HG02798 (cell line): ENCODE results near the gene HEXD.

Source experiments
- ATAC-seq: cut with Tn5 transposase; IDR thresholded peaks from one replicate; pipeline ENCODE4 v1.9.1; 2021; ENCODE audit warnings: mild to moderate bottlenecking; ENCODE audit not compliant: unreplicated experiment, poor library complexity

Gene HEXD

DNA sequence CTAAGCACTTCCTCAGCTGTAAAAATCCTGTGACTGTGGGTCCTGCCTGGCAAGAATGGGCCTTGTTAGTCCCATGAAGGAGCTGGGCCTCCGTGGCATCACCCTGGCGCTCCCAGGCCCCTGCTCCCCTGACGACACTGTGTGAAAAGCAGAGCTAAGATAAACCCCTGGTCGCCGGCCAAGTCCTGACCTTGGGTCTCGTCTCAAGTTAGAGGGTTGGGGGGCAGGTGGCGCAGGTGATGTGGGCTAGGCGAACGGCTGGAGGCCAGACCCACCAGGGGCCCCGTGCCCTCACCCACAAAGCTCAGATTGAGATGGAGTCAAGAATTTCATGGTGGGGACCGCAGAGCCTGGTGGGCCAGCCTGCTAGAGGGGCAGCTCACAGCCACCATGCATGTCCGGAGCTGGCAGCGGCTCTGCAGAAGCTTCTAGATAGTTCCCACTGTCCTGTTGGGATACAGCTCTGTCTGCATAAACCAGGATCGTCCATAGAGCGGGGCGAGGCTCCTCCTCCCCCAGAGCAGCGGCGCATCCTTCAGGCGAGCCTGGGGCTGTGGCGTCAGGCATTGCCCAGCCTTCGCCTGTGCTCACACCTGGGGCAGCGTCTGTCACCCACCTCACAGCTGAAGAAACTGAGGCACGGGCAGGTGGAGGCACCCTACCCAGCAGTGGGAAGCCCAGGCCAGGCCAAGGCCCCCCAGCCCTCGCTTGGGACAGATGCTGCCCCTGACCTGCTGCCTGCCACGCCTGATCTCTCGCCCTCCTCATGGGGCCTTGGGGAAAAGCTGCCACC is 20.4 kb downstream of the HEXD start:
- ATAC-seq, result no peak

DNA sequence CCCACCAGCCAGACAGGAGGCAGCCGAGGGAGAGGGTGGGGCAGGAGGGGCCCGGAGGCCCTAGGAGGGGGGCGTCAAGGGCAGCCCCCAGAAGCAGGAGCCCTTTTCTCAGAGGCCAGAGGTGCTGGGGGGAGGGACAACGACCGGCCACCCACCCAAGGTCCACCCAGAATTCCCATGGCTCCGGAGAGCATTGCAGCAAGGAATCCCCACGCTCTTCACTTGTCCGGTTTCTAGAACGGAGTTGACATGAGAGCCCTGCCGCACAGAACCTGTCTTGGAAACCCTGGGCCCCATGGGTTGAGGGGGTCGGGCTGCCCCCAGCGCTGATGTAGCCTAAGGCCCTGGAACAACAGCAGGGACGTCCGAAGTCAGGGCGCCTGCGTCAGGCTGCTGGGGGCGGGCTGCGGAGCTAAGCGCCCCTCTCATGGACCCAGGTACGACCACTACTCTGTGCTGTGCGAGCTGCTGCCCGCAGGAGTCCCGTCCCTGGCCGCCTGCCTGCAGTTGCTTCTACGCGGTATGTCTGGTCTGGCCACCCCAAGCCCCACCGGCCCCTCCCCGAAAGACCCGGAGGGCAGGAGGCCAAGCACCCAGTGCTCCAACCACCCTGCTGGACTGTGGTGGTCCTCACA is 21.2 kb downstream of the HEXD start:
- no peak for ATAC-seq

DNA sequence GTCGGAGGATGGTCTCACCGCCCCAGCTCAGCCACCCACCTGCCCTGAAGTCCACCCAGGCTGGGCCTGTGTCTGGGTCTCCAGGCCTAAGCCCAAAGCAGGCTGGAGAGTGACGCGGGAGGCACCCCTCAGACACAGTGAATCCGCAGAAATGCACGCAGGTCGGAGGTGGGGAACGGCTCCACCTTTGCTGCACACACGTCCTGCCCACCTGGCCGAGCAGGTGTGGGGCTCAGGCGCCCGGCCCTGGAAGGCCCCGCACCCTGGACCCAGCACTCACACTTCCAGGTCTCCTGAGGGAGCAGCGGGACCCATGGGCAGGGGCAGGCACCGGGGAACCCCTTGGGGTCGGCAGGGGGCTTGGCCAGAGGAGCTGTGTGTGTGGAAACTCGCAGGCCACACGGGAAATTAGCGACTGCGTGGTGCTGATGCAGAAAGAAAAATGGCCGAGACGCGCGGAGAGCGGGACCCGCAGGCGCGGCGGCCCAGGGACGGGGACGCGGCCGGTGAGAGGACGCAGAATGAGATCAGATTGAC is 21.8 kb downstream of the HEXD start:
- ATAC-seq, result no peak

DNA sequence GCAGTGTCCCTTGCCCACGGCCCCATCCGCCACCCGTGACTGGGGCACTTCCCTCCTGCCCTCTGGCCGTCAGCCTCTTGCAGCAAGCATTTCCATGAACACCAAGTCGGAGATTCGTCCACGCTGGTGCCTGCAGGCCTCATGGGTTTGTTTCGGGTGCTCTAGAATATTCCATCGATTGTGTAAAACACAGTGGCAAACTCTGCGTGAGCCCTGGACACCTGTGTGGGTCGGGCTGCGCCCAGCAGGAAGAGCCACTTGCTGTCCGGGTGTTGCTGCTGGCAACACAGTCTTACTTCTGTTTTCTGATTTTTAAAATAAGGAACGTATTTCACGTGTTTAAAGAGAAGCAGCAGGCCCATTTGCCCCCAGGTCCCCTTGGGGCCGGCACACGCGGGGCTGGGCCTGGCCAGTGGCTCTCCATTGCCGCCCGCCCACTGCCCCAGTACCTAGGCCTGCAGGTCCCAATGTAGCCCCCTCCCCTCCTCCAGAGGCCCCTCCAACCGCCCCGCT is 22.4 kb downstream of the HEXD start:
- no peak for ATAC-seq

DNA sequence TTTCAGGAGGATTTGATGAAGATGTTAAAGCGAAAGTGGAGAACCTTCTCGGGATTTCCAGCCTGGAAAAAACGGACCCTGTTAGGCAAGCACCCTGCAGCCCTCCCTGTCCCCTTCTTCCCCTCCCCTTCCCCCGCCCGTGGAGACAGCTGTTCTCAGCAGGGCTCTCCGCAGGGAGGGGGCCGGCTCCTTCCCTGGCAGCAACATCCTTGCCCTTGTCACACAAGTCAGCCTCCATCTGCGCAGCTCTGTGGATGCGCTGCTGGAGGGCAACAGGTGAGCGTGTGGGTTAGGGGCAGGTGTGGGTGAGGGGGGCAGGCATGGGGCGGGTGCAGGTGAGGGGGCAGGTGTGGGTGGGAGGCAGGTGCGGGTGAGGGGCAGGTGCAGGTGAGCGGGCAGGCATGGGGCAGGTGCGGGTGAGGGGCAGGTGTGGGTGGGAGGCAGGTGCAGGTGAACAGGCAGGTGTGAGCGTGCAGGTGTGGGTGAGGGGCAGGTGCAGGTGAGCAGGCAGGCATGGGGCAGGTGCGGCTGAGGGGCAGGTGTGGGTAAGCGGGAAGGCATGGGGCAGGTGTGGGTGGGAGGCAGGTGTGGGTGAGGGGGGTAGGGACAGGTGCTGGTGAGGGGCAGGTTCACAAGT is 23.0 kb downstream of the HEXD start:
- no peak for ATAC-seq

DNA sequence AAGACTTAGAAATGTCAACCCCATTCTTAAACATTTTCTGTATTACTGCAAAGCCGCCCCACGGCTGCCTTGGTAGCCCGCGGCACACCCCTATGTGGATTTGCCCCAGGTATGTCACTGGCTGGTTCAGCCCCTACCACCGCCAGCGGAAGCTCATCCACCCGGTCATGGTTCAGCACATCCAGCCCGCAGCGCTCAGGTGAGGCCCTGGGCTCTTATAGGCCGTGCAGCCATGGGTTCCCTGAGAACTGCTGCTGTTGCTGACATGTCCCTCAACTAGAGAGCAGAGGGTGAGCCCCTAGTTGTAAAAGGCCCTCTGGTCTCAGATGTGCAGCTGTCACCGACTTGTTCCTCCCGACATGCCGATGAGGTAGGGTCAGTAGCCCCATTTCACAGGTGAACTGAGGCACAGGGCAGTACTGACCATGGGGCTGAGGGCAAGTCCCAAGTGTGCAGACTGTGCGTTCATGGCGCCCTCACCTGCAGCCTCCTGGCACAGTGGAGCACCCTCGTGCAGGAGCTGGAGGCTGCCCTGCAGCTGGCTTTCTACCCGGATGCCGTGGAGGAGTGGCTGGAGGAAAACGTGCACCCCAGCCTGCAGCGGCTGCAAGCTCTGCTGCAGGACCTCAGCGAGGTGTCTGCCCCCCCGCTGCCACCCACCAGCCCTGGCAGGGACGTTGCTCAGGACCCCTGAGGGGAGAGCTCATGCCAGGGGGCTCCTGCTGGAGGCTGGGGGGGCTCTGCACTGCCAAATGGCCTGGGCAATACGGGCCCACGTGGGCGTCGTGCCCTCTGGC is 23.7 kb downstream of the HEXD start:
- no peak for ATAC-seq

DNA sequence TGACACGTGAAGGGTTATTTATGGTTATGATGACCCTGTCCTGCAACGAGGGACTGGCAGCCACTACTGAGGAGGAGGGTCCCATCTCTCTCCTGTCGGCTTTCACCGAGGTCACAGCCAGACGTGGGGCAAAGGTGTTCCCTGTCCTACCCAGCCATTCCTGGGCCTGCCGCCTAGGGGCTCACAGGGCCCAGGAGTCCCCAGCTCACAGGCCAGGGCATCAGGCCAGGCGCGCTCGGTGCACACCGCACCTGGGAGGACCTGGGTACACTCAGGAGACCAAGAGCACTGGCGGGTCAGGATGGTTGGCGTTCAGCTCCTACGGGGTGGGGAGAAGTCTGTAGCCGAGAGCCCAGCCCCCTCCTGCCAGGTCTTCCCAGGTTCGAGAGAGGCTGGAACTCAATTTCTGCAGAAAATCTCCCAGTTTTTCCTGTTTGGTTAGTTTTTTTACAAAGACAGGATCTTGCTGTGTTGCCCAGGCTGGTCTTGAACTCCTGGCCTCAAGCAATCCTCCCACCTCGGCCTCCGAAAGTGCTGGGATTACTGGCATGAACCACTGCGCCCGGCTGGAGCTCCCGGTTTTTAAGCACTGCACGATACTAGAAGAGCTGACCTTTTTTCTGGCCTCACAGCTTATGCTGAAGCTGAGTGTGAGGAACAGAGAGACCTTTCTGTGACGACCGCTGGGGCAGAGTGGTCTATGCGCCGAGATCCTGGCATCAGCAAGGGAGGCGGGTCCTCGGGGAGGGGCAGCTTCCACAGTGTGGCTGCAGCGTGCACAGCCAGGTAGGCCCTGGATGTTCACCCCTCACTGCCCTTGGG is 24.7 kb downstream of the HEXD start:
- no peak for ATAC-seq

DNA sequence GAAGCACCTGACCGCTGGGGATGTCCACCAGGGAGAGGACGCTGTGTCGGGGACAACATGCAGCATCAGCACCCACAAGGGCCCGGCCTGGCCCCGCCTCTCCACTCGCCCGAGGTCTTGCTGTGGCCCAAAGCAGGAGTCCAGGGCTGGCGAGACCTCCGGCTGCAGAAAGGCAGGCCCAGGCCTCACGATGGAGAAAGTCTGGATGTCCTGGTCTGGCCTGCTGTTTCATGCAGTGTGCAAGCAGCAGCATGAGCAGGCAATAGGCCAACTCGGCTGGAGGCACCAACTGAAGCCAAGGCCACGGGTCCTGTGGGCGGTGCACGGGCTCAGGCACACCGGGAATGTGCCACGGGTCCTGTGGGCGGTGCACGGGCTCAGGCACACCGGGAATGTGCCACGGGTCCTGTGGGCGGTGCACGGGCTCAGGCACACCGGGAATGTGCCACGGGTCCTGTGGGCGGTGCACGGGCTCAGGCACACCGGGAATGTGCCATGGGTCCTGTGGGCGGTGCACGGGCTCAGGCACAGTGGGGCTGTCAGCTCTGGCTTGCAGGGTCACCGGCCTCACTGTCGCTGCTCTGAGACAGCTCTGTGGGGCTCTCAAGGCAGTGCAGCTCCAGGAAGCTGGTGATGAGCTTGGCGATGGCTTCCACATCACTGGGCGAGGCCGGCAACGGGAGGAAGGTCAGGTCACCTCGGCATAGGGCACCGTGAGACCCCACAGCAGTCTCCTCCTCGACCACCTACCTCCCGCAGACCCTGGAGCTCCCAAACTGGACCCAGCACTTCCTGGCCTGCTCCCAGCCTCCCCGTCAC is 25.5 kb downstream of the HEXD start:
- no peak for ATAC-seq

DNA sequence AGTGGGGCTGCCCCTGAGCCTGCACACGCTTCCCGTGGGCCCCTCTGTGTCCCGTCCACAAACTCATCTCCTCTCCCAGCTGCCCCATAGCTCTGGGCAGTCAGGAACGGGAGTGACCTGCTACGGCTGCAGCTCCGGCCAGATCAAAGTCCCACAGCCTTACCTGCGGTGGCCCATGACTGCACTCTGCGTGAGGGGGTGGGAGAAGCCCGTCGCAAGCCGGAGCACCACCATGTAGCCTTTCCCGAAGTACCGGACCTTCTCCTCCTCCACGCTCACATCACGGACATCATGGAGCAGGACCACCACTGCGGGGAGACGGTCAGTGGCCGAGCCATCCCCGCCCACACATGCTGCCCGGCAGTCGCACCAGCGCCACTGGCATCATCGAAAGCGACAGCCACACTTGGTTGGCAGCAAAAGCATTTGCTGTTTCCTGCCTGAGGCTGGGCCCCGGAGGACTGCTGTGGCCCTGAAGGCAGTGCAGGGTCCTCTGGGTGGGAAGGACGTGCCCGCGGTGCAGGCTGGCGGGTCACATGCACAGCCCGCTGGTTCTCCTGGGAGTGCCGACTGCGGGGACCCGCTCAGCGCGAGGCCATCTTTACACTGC is 26.2 kb downstream of the HEXD start:
- ATAC-seq, result no peak

DNA sequence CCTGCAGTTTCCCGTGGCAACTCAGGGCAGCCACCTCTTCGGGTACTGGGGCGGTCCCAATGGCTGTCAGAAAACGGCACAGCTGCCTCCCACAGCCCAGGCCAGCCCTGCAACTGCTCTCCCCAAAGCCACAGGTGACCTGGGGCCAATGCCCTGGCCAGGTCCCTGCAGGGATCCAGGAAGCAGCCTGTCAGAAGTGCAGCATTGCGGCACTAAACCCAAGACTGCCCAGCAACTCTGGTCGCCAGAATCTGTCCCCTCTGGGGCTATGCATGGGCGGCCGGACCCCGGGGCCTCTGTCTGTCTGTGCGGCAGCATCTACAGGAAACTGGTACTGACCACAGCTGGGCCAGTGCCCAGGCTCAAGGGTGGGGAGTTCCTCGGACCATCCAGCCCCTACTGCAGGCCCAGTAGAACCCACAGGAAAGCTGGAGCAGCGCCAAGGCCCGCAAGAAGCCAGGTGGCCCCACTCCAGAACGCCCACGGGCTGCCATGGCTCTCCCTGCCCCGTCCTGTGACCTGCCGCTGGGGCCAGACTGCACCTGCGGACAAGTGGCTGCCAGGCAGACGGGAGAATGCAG is 26.9 kb downstream of the HEXD start:
- no peak for ATAC-seq

DNA sequence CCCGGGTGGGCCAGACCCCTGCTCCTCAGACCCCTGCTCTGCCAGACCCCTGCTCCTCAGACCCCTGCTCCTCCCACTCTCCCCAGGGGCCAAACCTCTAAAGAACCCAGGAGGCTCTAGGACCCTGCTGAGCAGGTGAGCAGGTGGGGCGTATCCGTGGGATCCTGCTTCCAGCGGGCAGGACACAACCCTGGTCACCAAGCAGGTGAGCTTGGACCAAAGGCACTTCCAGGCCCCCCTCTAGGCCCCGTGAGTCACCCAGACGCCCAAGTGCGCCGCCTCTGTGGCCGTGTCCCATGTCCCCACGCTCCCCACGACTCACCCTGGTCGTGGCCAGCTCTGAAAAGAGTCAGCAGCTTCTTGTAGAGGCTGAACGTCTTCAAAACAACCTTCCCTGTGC is 27.4 kb downstream of the HEXD start:
- ATAC-seq, result no peak

DNA sequence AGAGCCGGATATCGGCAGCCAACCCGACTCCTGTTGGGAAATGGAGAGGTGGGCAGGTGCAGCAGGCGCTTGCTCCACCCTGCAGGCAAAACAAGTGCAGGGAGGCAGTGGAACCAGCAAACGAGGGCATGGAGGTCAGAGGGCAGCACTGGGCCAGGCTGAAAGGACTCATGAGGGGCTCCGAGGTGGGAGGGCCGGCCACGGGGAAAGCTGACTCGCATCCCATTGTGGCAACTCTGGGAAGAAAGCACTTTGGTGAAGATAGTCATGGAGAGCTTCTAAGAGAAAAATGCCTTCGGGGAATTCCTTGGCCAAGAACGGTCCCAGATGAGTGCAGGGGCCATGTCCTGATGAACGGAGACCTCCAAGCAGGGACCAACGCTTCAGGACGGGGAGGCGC is 28.0 kb downstream of the HEXD start:
- ATAC-seq, result no peak

DNA sequence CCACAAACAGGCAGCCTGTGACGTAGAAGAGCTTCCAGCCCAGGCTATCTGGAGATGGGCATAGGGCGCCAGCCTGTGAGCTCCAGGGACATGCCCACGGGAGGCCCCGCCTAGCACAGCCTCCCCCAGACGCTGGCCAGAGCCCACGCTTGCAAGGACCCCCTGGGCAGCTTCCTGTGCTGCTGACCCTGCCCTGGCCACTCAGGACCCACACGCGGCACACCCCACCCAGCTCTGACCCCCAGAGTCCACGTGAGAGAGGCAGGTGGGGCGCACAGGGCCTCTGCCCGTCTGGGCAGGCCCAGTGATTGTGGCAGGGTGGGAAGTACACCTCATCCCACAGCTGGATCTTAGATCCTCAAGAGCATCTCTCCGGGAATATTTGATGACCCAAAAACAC is 28.5 kb downstream of the HEXD start:
- no peak for ATAC-seq

DNA sequence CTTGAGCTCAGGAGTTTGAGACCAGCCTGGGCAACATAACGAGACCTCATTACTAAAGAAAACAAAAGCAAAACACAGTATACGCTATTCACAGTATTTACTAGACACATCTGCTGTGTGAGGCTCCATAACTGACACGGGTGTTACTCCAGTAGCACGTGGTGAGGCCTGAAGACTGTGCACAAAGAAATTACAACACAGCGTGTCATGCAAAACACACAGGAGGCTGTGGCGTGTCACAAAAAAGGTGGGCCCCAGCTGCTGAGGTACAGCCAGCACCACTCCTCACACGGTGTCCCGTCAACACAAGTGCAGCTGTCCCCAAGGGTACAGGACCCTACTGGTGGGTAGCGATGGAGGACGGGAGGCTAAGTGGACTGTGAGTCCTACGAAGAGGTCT is 29.7 kb downstream of the HEXD start:
- ATAC-seq, result no peak

DNA sequence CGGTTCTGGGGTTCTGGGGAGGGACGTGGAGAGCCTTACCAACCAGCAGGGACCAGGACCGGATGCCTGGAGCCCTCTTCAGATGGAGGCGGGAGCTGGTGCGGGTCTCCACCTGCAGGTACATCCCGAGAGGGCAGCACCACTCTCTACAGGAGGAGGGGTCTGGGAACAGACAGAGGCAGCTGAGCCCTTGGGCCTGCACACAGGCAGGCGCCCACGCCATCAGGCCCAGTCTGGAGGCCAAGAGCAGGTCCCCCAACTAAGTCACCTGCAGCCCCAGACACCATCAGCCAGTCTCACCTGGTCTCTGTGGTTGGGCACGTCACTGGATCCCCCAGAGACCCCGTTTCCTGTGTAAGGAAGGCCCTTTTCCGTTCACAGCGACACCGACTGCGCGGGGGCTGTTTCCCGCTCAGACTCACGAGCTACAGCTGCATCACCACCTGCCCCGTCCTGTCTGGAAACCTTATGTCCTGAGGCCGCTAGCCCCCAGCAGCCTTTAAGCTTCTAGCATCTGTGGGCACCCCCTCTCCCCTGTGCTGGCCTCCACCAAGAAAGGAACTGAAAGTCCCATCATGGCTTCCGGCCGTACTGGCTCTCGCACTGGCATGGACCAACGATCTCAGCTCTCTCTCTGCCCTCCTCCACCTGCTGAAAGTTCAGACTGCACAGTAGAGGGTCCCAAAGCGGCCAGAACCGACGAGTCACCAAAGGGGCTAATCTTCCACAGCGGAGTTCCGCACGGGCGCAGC is 31.2 kb downstream of the HEXD start:
- ATAC-seq, result peak; percentile 46

DNA sequence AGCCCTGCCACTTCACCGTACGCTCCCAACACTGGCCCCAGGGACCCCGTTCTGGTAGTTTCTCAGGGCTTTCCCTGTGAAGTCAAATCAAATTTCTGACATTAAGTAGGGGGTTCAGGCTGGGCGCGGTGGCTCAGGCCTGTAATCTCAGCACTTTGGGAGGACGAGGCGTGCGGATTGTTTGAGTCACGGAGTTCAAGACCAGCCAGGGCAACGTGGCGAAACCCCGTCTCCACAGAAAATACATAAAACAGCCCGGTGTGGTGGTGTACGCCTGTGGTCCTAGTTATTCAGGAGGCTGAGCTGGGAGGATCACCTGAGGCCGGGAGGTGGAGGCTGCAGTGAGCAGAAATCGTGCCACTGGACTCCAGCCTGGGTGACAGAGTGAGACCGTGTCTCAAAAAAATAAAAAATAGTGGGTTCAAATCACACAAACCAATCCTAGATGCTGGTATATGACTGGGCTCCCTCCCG is 31.8 kb downstream of the HEXD start:
- no peak for ATAC-seq
